Loucy (cell line): ENCODE measurements around the gene ARID3B.

Experiments used
- H2AFZ ChIP-seq: fragments of 200-600 bp; sonication (generic); 2 replicates; pipeline ENCODE4 v1.6.0; 2016; ENCODE audit warnings: antibody characterized with exemption, mild to moderate bottlenecking, low read length, moderate library complexity
- H3F3A ChIP-seq: fragments of 200-600 bp; 2 replicates; pipeline ENCODE4 v1.6.0; 2016; ENCODE audit warnings: antibody characterized with exemption, low read depth, mild to moderate bottlenecking
- H3K27me3 ChIP-seq: fragments of 200-600 bp; sonication (generic); 2 replicates; pipeline ENCODE4 v1.6.1; 2014; ENCODE audit warnings: low read length, mild to moderate bottlenecking; ENCODE audit not compliant: insufficient read depth, poor library complexity, severe bottlenecking
- H3K36me3 ChIP-seq: fragments of 200-600 bp; sonication (generic); 2 replicates; pipeline ENCODE4 v1.6.1; 2016; ENCODE audit warnings: low read length; ENCODE audit not compliant: insufficient read depth
- H3K4me1 ChIP-seq: fragments of 200-600 bp; sonication (generic); 2 replicates; pipeline ENCODE4 v1.5.1; 2014; ENCODE audit warnings: low read length, mild to moderate bottlenecking; ENCODE audit not compliant: insufficient read depth, poor library complexity, severe bottlenecking
- H3K4me2 ChIP-seq: fragments of 200-600 bp; sonication (generic); 2 replicates; pipeline ENCODE4 v1.6.0; 2014; ENCODE audit warnings: antibody characterized with exemption, low read length, low read depth, mild to moderate bottlenecking; ENCODE audit not compliant: poor library complexity, severe bottlenecking
- H3K4me3 ChIP-seq: fragments of 200-600 bp; sonication (generic); 2 replicates; pipeline ENCODE4 v1.5.1; 2014; ENCODE audit warnings: low read length, mild to moderate bottlenecking, mixed read lengths; ENCODE audit not compliant: poor library complexity, severe bottlenecking
- H3K79me2 ChIP-seq: fragments of 200-600 bp; sonication (generic); 2 replicates; pipeline ENCODE4 v1.6.1; 2014; ENCODE audit warnings: low read length; ENCODE audit not compliant: insufficient read depth
- H3K9ac ChIP-seq: fragments of 200-600 bp; sonication (generic); 2 replicates; pipeline ENCODE4 v1.6.0; 2014; ENCODE audit warnings: mild to moderate bottlenecking, low read depth, low read length, moderate library complexity; ENCODE audit not compliant: poor library complexity, severe bottlenecking
- H3K9me2 ChIP-seq: fragments of 200-600 bp; sonication (generic); replicated peaks from 2 replicates; pipeline ENCODE4 v1.6.1; 2016; ENCODE audit warnings: low read depth, low read length, mixed read lengths
- H3K9me3 ChIP-seq: fragments of 200-600 bp; sonication (generic); 2 replicates; pipeline ENCODE4 v1.6.1; 2014; ENCODE audit warnings: mild to moderate bottlenecking, antibody characterized with exemption, low read length, low read depth; ENCODE audit not compliant: insufficient read depth
- H4K20me1 ChIP-seq: fragments of 200-600 bp; sonication (generic); 2 replicates; pipeline ENCODE4 v1.6.0; 2014; ENCODE audit warnings: antibody characterized with exemption, low read length, mild to moderate bottlenecking; ENCODE audit not compliant: insufficient read depth, poor library complexity, severe bottlenecking
- EZH2phosphoT487 ChIP-seq: fragments of 200-600 bp; IDR thresholded peaks from 2 replicates; pipeline ENCODE4 v1.6.1; 2018; ENCODE audit warnings: antibody characterized with exemption, mild to moderate bottlenecking, moderate library complexity, borderline replicate concordance
- TF ChIP-seq, protein P1 (sequence below): fragments of 200-600 bp; sonication (generic); conservative IDR thresholded peaks from 2 replicates; pipeline ENCODE4 v1.5.1; 2014; ENCODE audit warnings: mild to moderate bottlenecking, antibody characterized with exemption, low read length

ARID3B gene

DNA sequence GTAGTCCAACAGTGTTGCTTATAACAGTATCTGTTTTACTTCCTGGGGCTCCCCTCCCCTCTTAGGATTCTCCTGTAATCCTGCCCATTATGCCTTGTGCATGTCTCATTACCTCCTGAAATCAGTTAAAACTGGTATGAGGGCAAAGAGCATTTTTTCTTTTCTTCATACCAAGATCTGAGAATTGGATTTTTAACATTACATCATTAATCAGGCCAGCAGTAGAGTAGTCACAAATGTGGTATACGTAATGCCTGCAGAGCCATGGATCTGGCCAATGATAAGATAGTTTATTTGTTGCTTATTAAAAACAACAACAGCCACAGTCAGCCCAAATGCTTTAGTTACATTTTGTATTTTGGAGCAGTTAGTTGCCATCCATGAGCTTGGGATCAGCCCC, 23.2 kb downstream of the ARID3B start:
- Histone ChIP-seq H3K4me1 (no peaks in the 10 kb centered on the region), H3K9me3 (no peaks in the 10 kb centered on the region), H2AFZ (no peak overlapping the region), H3K36me3 (no peaks in the 10 kb centered on the region; the same call in 1 of the 2 replicates), H3K9ac (no peak overlapping the region), H3K27me3 (no peaks in the 10 kb centered on the region), H3K9me2 (no peaks in the 10 kb centered on the region), H4K20me1 (no peaks in the 10 kb centered on the region), H3F3A (no peaks in the 10 kb centered on the region), H3K79me2 (no peaks in the 10 kb centered on the region), H3K4me2 (no peak overlapping the region), H3K4me3 (no peak overlapping the region)
- TF ChIP-seq, protein P1, sequence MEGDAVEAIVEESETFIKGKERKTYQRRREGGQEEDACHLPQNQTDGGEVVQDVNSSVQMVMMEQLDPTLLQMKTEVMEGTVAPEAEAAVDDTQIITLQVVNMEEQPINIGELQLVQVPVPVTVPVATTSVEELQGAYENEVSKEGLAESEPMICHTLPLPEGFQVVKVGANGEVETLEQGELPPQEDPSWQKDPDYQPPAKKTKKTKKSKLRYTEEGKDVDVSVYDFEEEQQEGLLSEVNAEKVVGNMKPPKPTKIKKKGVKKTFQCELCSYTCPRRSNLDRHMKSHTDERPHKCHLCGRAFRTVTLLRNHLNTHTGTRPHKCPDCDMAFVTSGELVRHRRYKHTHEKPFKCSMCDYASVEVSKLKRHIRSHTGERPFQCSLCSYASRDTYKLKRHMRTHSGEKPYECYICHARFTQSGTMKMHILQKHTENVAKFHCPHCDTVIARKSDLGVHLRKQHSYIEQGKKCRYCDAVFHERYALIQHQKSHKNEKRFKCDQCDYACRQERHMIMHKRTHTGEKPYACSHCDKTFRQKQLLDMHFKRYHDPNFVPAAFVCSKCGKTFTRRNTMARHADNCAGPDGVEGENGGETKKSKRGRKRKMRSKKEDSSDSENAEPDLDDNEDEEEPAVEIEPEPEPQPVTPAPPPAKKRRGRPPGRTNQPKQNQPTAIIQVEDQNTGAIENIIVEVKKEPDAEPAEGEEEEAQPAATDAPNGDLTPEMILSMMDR = no peak
- no peak for TF ChIP-seq EZH2phosphoT487

DNA sequence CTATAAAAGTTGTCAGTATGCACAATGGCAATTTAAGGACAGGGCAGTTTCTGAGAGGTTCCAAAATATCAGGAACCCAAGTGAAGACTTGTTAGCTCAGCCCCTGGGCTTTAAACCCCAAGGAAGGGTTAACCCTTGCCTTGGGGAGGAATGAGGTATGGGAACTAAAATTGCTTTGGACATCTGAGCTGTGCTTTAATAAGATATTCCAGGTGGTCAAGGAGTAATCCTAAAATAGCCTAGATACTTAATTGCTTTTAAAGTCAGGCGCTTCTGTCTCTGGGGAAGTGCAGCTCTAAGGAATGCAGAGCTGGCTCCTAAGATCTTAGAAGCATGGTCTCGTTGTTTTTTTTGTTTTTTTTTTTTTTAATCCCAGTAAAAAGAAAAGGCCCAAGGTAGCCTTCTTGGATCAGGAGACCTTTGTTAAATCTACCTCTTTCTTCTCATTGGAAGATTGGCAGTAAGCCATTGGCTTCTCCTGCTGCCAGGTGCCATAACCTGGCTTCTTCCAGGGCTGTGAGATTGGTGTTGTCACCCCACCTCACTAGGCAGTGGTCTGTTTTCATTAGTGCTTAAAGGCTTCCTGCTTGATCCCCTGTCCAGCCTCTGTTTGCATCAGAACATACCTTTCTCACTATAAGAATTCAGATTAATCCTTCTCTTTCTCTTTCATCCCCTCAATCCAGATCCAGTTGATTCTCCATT, 24.5 kb downstream of the ARID3B start:
- no peaks in the 10 kb centered on the region for H3K9me2 ChIP-seq
- no peaks in the 10 kb centered on the region for H4K20me1 ChIP-seq
- no peak for TF ChIP-seq EZH2phosphoT487
- TF ChIP-seq, protein P1 = no peak
- H3K4me1 ChIP-seq = no peaks in the 10 kb centered on the region
- H3K36me3 ChIP-seq = peaks cover 5% of the 10 kb centered on the region; the same call in 1 of the 2 replicates
- no peaks in the 10 kb centered on the region for H3F3A ChIP-seq
- no peak overlapping the region for H2AFZ ChIP-seq
- no peak overlapping the region for H3K4me3 ChIP-seq
- no peaks in the 10 kb centered on the region for H3K27me3 ChIP-seq
- H3K4me2 ChIP-seq = no peak overlapping the region
- H3K79me2 ChIP-seq = no peaks in the 10 kb centered on the region
- no peaks in the 10 kb centered on the region for H3K9me3 ChIP-seq
- no peak overlapping the region for H3K9ac ChIP-seq

DNA sequence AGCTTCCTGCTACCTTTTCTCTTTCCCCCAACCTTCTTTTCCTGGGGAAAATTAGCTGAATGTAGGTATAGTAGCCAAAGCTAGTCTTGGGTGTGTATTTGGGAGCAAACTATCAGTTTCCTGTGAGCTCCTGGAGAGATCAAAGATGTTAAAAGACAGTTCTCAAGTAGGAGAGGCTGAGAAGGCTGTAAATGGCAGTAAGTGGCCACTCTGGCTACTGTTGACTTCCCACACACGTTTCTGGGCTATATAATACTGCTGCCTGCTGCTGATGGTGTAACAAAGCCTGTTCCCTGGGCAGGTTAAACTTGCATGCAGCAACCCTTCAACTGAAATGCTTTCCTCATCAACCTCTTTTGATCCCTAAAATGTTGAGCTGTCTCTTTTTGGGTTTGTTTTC, 27.6 kb downstream of the ARID3B start:
- H3F3A ChIP-seq = no peaks in the 10 kb centered on the region
- TF ChIP-seq EZH2phosphoT487 = no peak
- TF ChIP-seq, protein P1 = no peak
- no peak overlapping the region for H2AFZ ChIP-seq
- H3K79me2 ChIP-seq = no peaks in the 10 kb centered on the region
- no peak overlapping the region for H3K4me3 ChIP-seq
- H3K27me3 ChIP-seq = no peaks in the 10 kb centered on the region
- no peaks in the 10 kb centered on the region for H4K20me1 ChIP-seq
- peaks cover 23% of the 10 kb centered on the region; the same call in 1 of the 2 replicates for H3K36me3 ChIP-seq
- no peak overlapping the region for H3K9ac ChIP-seq
- no peaks in the 10 kb centered on the region for H3K9me2 ChIP-seq
- no peaks in the 10 kb centered on the region for H3K4me1 ChIP-seq
- no peaks in the 10 kb centered on the region for H3K9me3 ChIP-seq
- H3K4me2 ChIP-seq = no peak overlapping the region
